Measurements from ENCODE around the gene FRZB.
"Not testable (repeated sequence)": the region's sequence is repeated elsewhere in the genome, so short reads cannot be mapped to it uniquely, and the experiment has no call there.

FRZB gene

DNA sequence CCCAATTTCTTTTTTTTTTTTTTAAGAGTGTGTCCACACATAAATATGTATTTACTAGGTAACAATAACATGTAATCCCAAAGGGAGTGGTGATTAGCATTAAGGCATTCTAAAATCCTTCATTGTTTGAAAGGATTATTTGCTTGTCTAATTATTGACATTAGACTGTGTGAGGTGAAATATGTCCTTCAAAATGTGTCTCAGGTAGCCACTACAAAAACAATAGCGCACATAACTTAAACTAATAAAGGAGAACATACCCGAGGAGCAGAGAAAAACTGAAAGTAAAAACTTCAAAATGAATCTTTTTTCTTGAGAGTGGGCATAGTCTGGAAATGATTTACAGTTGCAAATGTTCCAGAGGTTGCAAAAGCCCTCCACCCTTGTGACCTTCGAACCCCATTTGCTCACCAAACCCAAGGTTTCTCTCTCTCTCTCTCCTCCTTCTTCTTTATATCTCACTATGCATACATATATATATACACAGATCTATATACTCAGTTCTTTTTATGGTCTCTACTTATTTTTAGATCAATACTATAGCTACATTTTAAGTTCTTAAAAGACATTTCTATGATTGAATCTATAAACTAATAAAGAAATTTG, 24.4 kb upstream of the FRZB start:
- DNase-seq (ENCODE audit: low read depth) = no peak

DNA sequence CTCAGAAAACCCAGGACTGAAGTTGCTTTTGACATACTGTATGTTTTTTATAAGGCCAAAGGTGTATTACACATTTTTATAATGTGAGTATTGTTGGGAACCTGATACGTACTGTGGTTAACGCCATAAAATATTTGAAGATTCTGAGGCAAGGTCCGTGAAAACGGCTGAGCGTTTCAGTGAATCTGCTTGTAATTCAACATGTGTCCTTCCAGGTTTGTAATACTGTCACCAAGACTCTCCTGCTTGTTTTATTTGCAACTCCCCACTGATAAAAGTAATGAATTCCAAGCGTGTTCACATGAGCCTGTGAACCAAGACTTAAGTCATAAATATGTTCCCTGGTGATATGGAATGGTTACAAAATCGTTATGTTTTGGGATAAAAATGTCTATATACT, 23.9 kb upstream of the FRZB start:
- no peak for DNase-seq (ENCODE audit: low read depth)

DNA sequence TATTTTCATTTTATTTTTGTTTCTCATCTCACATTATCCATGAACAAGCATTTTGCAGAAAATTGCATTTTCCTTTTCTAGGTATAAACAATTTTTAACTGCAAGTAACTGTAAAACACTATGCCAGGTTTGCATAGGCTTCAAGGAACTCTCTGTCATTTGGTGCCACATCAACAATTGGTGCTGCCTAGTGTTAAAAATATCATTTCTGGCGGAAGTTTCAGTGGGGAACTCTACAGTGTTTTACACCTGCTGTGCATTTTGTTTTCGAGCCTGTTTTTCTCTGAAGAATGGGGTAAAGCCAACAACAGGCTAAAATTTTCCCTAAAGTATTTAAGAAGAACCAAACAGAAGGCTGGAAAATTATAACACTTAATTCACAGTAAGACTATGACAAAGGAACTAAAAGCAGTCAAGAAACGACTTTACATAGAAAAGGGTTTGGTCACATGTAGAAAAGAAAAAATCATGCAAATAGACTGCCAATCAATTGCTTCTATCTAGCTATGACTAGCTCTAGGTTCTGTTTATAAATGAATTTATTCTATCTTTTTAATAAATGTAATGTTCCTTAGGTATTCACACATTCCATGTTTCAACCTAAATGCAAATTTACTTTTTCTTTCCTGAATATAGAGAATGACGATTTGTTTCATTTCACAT, 21.4 kb upstream of the FRZB start:
- no peak for DNase-seq (ENCODE audit: low read depth)

DNA sequence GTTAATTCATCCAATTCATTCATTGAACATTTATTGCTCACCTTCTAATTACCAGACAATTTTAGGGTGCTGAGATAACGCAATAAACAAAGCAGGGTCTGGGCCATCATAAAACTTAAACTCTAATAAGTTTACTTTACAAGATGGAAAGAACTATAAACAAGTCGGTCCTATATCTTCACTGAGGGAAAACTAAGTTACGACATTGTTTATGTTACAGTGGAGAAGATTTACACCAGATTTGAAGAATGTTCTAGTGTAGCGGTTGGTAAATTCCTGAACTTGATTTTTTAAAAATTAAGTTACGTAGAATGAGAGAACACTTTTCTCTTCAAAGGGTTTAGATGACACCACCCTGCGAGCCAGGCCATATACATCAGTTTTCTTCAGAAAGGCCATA, 20.7 kb upstream of the FRZB start:
- no peak for DNase-seq (ENCODE audit: low read depth)

DNA sequence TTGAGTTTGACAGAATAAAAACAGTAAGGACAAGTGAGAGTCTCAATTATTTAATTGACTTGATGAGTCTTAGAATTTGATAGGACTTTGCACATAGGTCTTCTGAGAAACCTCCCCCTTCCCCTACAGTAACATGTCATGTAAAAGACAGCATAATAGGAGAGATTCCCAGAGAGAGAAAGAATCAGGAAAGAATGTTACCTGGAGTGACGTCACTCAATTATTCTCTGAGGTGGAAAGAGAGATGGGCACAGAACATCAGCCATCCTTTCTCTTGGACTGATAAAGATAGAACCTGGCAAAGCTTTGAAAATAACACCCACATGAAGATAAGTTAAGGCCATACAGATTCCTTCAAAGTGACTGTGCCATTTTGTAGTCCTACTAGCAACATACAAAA, 19.3 kb upstream of the FRZB start:
- DNase-seq (ENCODE audit: low read depth) = no peak

DNA sequence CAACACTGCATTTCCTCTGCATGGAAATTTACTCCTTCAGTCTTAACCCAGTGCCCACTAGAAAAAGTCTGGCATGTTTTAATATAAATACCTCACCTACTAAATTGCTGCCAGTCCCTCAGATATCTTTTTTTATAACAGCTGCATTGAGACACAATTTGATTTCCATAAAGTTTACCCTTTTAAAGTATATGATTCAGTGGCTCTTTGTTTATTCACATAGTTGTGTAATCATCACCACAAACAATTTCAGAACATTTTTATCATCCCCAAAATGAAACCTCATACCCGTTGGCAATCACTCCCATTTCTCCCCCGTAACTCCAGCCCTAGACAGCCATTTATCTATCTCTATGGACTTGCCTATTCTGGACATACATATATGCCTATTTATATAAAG, 17.0 kb upstream of the FRZB start:
- no peak for DNase-seq (ENCODE audit: low read depth)

DNA sequence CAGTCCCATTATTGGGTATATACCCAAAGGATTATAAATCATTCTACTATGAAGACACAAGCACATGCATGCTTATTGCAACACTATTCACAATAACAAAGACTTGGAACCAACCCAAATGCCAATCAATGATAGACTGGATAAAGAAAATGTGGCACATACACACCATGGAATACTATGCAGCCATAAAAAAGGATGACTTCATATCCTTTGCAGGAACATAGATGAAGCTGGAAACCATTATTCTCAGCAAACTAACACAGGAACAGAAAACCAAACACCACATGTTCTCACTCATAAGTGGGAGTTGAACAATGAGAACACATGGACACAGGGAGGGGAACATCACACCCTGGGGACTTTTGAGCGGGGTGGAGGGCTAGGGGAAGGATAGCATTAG, 13.7 kb upstream of the FRZB start:
- not testable (repeated sequence) for DNase-seq (ENCODE audit: low read depth)

DNA sequence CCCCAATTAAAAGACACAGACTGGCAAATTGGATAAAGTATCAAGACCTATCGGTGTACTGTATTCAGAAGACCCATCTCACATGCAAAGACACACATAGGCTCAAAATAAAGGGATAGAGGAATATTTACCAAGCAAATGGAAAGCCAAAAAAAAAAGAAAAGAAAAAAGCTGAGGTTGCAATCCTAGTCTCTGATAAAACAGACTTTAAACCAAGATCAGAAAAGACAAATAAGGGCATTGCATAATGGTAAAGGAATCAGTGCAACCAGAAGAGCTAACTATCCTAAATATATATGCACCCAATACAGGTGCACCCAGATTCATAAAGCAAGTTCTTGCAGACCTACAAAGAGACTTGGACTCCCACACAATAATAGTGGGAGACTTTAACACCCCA, 10.2 kb upstream of the FRZB start:
- DNase-seq (ENCODE audit: low read depth) = not testable (repeated sequence)

DNA sequence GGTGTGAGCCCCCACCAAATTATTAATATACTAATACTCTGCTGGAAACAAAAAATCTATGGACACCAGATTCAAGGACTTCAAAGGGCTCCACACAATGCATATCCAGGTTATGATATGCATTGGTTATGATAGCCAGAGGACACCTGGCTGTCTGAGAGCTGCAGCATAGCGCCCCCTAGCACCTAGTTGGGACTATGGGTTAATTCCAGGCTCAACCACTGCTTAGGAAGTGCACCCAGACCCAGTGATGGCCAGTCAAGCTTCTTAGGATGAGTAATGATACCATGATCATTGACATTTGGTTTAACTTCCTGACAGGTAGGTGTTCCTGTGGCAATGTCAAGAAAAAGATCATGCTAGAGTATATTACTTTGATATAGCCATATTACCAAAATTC, 3.8 kb upstream of the FRZB start:
- DNase-seq (ENCODE audit: low read depth) = no peak

DNA sequence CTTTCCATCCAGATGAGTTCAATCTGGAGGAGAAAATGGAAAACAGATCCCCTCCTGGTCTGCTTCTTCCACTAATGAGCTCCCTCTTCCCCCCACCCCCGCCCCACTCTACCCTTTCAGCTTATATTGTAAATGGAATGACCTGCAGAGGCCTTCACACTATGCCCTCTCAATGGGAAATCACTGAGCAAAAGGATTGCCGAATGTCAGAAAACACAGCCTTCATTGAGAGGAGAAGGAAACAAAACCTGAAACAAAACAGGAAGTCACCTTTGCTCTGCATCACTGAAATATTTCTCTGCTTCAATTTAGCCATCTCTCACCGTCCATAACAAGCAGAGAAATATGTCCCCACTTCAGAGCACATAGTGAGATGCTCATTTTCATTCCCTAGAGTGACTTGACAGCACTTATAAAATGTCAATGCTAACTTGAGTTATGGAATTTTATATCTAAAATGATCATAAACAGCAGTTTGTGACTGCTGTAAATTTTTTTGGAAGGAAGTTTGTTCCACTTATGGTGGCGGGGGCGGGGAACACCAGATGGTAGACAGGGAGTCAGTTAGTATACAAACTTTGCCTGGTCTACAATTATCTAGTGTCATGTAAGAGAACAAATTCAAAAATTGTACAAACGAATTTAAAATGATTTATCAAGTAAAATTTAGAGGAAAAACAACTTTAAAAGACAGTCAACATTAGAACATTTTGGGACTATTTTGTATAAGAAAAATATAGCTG, 1.8 kb upstream of the FRZB start:
- no peak for DNase-seq (ENCODE audit: low read depth)

DNA sequence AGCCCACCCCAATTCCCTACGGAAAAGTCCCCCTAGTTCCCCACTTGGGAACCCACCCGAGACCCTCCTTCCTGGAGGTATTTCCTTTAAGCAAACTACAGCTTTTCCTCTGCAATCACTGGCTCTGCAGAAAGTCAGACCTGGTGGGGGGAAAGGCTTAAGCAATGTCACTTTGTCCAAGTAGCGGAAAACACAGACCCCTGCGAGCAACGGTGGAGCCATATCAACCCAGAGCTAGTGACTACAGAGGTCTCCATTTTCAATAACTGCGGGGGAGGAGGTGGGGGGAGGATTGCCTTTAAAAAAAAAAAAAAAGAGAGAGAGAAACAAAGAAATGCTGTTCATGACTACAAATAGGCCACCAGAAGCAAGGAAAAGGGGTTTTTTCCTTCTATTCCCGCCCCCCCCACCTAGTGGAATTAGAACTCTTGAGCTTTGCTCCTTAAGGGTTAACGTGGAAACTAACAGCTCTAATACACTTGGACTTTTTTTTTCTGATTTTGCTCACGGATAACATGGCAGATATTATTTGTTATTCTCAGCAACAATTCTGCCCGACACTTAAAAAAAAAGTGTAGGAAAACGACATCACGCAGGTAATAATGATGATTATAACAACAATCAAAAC, 1.1 kb upstream of the FRZB start:
- DNase-seq (ENCODE audit: low read depth) = no peak

DNA sequence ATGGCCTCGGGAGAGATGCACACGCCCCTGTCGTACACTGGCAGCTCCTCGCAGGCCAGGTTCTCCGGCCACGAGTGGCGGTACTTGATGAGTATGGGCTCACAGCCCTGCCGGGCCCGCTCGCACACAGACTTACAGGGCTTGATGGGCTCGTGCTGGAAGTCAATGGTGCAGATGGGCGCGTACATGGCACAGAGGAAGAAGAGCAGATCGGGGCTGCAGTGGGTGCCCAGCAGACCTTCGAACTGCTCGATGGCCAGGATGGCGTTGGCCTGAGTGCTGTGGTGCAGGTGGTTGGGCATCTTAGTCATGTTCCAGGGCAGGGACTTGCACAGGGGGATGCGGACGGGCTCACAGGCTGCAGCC, 359 bp downstream of the FRZB start:
- DNase-seq (ENCODE audit: low read depth) = no peak

DNA sequence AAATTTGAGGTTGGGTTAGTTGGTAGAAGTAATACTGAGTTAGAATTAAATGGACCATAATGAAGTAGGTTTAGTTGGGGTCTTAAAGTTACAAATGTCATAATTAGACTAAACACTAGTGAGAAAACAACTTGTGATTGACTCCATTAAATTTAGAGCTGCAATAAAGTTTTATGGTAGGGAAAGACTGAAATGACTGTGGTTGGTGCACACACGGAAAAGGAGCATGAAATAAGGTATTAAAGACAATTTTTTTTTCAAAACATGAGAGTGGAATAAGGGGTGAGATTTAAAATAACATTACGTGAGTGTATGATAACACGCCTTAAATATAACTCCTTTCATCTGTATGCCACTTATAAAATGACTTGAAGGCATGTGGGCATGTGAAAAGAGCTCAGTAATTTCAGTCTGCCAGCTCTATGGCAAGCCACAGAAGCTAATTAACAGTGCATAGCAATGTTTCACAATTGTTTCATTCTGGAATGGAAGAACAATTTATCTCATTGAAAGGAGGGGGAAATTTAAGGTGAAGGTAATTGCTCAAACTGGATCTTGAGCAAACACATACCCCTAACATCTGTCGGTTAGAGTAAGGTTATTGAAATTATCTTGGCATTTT, 1.4 kb downstream of the FRZB start:
- DNase-seq (ENCODE audit: low read depth) = no peak

DNA sequence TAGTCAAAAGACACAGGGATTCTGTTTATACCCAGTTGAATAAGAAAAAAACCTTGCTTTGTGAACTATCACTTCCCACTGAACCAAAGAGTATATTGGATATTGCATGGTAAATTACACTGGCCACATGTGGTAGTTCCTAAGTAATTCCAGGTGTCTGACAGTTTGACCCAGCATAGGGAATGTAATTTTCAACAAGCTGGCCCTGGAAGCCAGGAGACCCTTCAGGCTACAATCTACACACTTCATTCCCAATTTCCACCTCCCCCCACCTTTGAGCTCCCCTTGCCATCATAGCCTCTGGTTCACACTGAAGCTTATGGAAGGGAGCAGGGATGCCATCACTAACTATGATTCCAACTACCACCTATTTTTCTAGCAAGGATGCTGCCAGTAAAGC, 2.8 kb downstream of the FRZB start:
- no peak for DNase-seq (ENCODE audit: low read depth)

DNA sequence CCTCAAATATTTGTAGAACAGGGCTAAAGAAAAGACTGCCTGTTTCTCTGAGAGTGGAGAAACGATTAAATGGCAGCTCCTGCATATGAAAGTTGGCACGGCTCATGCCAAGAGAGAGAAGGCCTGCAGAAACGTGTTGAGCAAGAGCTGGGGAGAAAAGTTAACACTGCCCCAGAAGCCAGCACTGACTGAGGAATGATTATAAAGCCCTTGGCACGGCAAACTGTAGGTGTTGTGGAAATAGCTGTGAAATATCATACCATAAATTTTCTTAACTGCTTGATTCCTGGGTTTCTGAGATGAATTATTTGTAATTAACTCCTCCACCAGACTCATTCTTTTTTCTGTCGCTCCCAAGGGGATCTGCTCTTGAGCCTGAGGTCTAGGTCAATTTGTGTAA, 4.3 kb downstream of the FRZB start:
- DNase-seq (ENCODE audit: low read depth) = no peak

DNA sequence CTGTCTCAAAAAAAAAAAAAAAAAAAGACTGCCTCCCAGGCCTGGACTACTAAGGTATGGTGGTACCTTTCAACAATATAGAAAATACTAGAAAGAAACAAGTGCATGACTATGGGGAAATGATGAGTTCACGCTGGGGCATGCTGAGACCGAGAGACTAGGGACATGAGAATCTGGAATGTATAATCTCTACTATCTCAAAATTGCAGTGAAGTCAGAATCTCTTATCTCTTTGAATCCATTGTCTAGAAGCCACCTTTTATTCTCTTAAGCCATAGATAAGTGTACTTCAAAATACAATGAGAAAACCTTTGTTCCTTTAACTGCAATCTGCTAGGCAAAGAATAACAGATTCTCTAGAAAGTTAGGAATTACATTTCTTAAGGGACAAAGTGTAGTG, 5.6 kb downstream of the FRZB start:
- DNase-seq (ENCODE audit: low read depth) = no peak

DNA sequence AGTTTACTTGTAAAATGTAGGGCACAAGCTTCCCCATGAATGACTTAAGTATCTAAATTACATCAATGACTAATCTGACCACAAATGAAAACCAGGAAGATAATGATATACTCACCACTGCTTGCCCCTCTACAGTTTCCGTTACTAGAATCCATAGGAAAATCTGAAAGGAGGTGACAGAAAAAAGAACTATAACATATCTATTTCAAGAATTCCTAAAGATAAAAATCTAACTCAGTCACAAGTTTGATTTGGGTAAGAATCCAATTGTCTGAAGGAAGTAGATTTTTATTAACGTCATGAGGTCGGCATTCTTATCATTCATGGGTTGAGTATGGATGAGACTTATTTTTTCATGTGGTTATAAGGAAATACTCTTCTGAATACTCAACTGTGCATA, 7.8 kb downstream of the FRZB start:
- no peak for DNase-seq (ENCODE audit: low read depth)

DNA sequence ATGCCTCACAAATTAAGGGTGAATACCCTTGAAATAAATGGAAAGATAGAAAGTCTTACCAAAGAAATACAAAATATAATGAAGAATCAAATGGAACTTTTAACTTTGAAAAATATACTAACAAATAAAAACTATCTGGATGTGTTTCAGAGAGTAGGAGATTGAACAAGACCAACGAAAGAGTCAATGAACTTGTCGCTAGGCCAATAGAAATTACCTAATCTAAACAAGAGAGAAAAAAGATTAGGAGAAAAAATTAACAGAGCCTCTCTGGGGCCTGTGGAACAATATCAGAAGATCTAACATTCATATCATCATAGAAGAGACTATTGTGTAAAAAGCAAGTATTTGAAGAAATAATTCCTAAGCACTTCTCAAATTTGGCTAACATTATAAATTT, 11.1 kb downstream of the FRZB start:
- no peak for DNase-seq (ENCODE audit: low read depth)

DNA sequence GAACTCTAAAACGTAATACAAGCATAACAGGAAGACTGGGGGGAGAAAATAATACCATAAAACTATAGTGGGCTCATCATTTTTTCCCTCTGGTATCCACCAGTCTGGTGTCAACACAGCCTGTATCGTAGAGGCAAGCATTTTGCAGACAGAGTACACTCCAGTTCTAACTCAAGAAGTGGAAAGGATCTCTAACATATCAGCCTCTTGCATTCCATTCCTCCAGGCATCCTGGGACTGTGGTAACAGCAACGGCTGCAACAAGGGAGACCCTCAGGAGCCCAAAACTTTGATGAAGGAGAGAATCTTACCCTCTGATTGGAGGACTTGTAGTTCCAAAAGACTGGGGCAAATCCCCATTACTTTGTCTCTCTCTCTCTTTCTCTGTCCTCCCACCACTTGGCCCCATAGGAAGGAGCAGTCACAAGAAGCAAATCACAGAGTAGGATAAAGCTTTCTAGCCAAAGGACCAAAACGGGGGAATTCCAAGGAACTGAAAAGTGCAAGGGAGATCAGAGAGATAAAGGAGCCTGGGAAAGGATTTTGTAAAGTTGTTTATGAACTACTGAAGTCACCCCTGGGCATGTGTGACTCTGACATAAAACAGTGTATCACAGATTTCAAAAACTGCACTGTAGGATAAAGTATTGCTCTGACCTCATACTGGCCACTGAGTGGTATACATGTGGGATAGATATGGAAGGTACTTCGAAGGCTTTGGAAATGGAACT, 11.9 kb downstream of the FRZB start:
- DNase-seq (ENCODE audit: low read depth) = no peak

DNA sequence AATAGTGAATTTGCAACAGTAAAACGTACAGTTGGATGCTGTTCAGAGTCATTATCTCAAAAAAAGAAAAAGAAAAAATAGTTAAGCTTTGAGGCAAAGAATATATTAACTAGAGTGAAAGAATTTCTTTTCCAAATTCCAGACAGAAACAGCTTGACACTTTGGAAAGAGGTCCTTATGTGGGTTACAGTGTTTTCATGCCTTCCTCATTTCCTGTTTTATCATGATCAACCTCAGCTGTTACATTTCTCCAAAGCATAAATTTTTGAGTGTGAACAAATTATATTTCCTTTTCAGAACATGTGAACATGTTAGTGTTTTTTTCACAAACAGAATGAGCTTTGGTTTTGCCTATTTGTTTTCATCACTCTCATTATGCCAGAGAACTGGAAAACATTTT, 13.6 kb downstream of the FRZB start:
- no peak for DNase-seq (ENCODE audit: low read depth)

DNA sequence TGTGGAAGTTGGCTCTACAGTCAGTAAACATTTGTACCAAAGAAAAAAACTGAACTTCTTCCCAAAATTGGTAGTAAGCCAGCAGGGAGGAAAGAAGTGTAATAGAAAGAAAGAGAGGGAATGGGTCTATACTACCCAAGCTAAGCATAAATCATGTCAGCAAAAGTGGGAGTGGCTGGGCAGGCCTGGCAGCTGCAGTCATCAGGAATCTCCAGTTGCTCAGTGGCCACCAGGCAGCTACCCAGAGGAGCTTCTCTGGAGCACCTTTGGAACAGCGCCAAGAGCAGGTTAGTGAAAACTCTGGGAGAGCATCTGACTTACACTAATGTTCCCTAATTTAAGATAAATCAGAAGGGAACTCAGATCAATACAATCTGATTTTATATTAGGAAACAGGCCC, 14.3 kb downstream of the FRZB start:
- no peak for DNase-seq (ENCODE audit: low read depth)

DNA sequence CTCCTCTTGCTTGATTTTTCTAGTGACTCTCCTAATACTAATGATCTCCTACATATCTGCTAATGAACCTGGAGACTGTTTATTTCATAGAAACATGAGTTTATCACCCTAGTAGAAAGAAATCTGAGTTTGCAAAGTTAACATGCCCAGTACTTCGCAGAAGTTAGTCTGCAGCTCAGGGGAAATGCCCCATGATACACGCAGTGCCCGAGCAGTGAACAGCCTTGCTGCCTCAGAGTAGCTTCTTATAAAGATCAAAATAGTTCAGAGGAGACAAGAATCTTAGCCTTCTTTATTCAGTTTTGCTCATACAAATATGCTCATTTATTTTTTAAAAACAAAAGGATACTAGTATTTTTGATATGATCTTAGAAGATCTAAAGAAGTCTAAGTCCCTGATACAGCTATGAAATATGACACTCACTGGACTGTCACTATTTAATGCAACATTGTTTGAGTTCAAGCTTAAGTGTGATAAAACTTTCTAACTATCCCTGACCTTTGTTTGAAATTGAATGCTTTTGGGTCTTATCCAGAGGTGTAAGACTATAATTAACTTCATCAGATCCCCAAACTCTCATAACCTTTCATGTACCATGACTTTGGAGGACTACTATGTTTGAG, 20.5 kb downstream of the FRZB start:
- no peak for DNase-seq (ENCODE audit: low read depth)

Data from activated T-cell treated with anti-CD3 and anti-CD28 coated beads for 1 hour (primary cell).